GM19468 (cell line): ENCODE data around the gene PRDX6.

Experiments used
- ATAC-seq: cut with Tn5 transposase; IDR thresholded peaks from one replicate; pipeline ENCODE4 v1.9.1; 2021; ENCODE audit warnings: mild to moderate bottlenecking, moderate library complexity, moderate number of reproducible peaks; ENCODE audit not compliant: unreplicated experiment; ENCODE audit errors: extremely low read depth

PRDX6 gene

GRCh38 chr1:173536223-173536622 lies 59.1 kb downstream of the PRDX6 start:
- no peak for ATAC-seq
